Mesenchymal stem cell (in vitro differentiated cells and primary cell): ENCODE measurements around the gene ADAM10.

Source experiments
- DNase-seq: peaks from one replicate; pipeline ENCODE4 v3.0.0-alpha.2; 2013
- H2AFZ ChIP-seq: one replicate; pipeline ENCODE4 v1.6.1; 2013; ENCODE audit warnings: low read depth, mild to moderate bottlenecking, control low read depth, inconsistent platforms, low read length, moderate library complexity
- H2AK5ac ChIP-seq: 2 replicates; pipeline ENCODE4 v1.6.1; 2013; ENCODE audit warnings: low read length, moderate library complexity, mild to moderate bottlenecking, inconsistent platforms; ENCODE audit not compliant: severe bottlenecking
- H2BK120ac ChIP-seq: one replicate; pipeline ENCODE4 v1.6.1; 2013; ENCODE audit warnings: low read depth, mild to moderate bottlenecking, inconsistent platforms, low read length, moderate library complexity
- H2BK12ac ChIP-seq, 2 experiments: one replicate each; pipeline ENCODE4 v1.6.1; 2013; ENCODE audit warnings: inconsistent platforms in 2 of 2, low read length in 2 of 2, mild to moderate bottlenecking in 2 of 2, moderate library complexity in 2 of 2, control low read depth in 1 of 2
- H2BK15ac ChIP-seq: one replicate; pipeline ENCODE4 v1.6.1; 2013; ENCODE audit warnings: mild to moderate bottlenecking, low read depth, inconsistent platforms; ENCODE audit not compliant: poor library complexity, severe bottlenecking
- H2BK5ac ChIP-seq: 2 replicates; pipeline ENCODE4 v1.6.1; 2013; ENCODE audit warnings: low read depth, mild to moderate bottlenecking, low read length, control low read depth, inconsistent platforms; ENCODE audit not compliant: poor library complexity, severe bottlenecking
- H3K14ac ChIP-seq, 2 experiments: one replicate each; pipeline ENCODE4 v1.6.1; 2013; ENCODE audit warnings: inconsistent platforms in 2 of 2, low read length in 2 of 2, control low read depth in 1 of 2, mild to moderate bottlenecking in 1 of 2, moderate library complexity in 1 of 2
- H3K18ac ChIP-seq, 2 experiments: one replicate each; pipeline ENCODE4 v1.6.1; 2013; ENCODE audit warnings: inconsistent platforms in 2 of 2, low read length in 2 of 2, control low read depth in 1 of 2, low read depth in 1 of 2, mild to moderate bottlenecking in 1 of 2
- H3K23ac ChIP-seq, 2 experiments: one replicate each; pipeline ENCODE4 v1.6.1; 2013; ENCODE audit warnings: inconsistent platforms in 2 of 2, low read length in 2 of 2, mild to moderate bottlenecking in 2 of 2, moderate library complexity in 2 of 2, control low read depth in 1 of 2
- H3K27ac ChIP-seq: 2 replicates; pipeline ENCODE4 v1.5.1; 2013; ENCODE audit warnings: mild to moderate bottlenecking, moderate library complexity, low read length, control low read depth, inconsistent platforms; ENCODE audit not compliant: poor library complexity, severe bottlenecking
- H3K27me3 ChIP-seq, 2 experiments: 2 replicates each; pipeline versions ENCODE4 v1.6.1 to v1.7.0; 2013; ENCODE audit warnings: low read length in 2 of 2, mild to moderate bottlenecking in 2 of 2, moderate library complexity in 2 of 2, control low read depth in 1 of 2, inconsistent platforms in 1 of 2; ENCODE audit not compliant: control insufficient read depth in 1 of 2, insufficient read depth in 1 of 2
- H3K36me3 ChIP-seq, 2 experiments: 2 replicates each; pipeline versions ENCODE4 v1.6.1 to v1.7.0; 2013; ENCODE audit warnings: low read length in 2 of 2, control low read depth in 1 of 2, inconsistent platforms in 1 of 2, low read depth in 1 of 2, mild to moderate bottlenecking in 1 of 2; ENCODE audit not compliant: insufficient read depth in 2 of 2, control insufficient read depth in 1 of 2
- H3K4ac ChIP-seq, 2 experiments: one replicate each; pipeline ENCODE4 v1.6.1; 2013; ENCODE audit warnings: inconsistent platforms in 2 of 2, low read length in 2 of 2, mild to moderate bottlenecking in 2 of 2, moderate library complexity in 2 of 2, control low read depth in 1 of 2, low read depth in 1 of 2
- H3K4me1 ChIP-seq: 2 replicates; pipeline ENCODE4 v1.6.1; 2013; ENCODE audit warnings: low read depth, low read length, control low read depth; ENCODE audit not compliant: control insufficient read depth, insufficient read depth
- H3K4me2 ChIP-seq: 2 replicates; pipeline ENCODE4 v1.6.1; 2013; ENCODE audit warnings: low read length, mild to moderate bottlenecking, inconsistent platforms; ENCODE audit not compliant: poor library complexity, severe bottlenecking
- H3K4me3 ChIP-seq, 2 experiments: 2 replicates each; pipeline versions ENCODE4 v1.5.1 to v1.7.0; 2013; ENCODE audit warnings: low read length in 2 of 2, mild to moderate bottlenecking in 2 of 2, control low read depth in 1 of 2, low read depth in 1 of 2; ENCODE audit not compliant: insufficient read depth in 1 of 2
- H3K79me1 ChIP-seq: replicated peaks from 2 replicates; pipeline ENCODE4 v1.6.1; 2013; ENCODE audit warnings: mild to moderate bottlenecking, control low read depth, low read length, inconsistent platforms; ENCODE audit not compliant: poor library complexity, severe bottlenecking
- H3K9ac ChIP-seq: 2 replicates; pipeline ENCODE4 v1.7.0; 2013; ENCODE audit warnings: mild to moderate bottlenecking, low read length, moderate library complexity
- H3K9me3 ChIP-seq: 2 replicates; pipeline ENCODE4 v1.7.0; 2013; ENCODE audit warnings: mild to moderate bottlenecking, low read length; ENCODE audit not compliant: control insufficient read depth
- H4K8ac ChIP-seq: one replicate; pipeline ENCODE4 v1.6.1; 2013; ENCODE audit warnings: inconsistent platforms, mild to moderate bottlenecking, low read length, moderate library complexity
- H4K91ac ChIP-seq: one replicate; pipeline ENCODE4 v1.6.1; 2013; ENCODE audit warnings: mild to moderate bottlenecking, low read length, inconsistent platforms
- WGBS: methylation state at CpG from one replicate; pipeline ENCODE4 v1.1.7; 2013; ENCODE audit warnings: mixed read lengths; 5-methylcytosine and 5-hydroxymethylcytosine counted together

The ADAM10 gene

GRCh38 chr15:58583171-58583908 is 166.2 kb downstream of the ADAM10 start:
- Histone ChIP-seq H3K9ac (no peak overlapping the region), H2AFZ (no peak overlapping the region), H3K36me3 (no peaks in the 10 kb centered on the region), H3K4me3 (no peak overlapping the region), H3K14ac (no peak overlapping the region), H3K23ac (no peak overlapping the region), H2BK120ac (no peak overlapping the region), H2BK5ac (no peak overlapping the region), H3K18ac (no peak overlapping the region), H4K8ac (no peak overlapping the region), H3K27me3 (no peaks in the 10 kb centered on the region), H3K9me3 (peaks cover 12% of the 10 kb centered on the region), H2BK12ac (no peak overlapping the region), H4K91ac (no peak overlapping the region), H3K4ac (no peak overlapping the region), H3K27ac (no peak overlapping the region), H3K4me1 (peaks cover 4% of the 10 kb centered on the region), H2BK15ac (no peak overlapping the region), H3K4me2 (no peak overlapping the region), H3K79me1 (no peaks in the 10 kb centered on the region), H2AK5ac (no peak overlapping the region)
- 90% methylated on average over 1 of the region's 3 CpGs for WGBS
- no peak for DNase-seq

- H3K23ac ChIP-seq: no peak overlapping the region
- H3K9me3 ChIP-seq: peaks cover 12% of the 10 kb centered on the region
- H4K8ac ChIP-seq: no peak overlapping the region
- no peaks in the 10 kb centered on the region for H3K36me3 ChIP-seq
- H2BK5ac ChIP-seq: no peak overlapping the region
- no peak overlapping the region for H3K4me3 ChIP-seq
- H3K4me2 ChIP-seq: no peak overlapping the region
- no peak overlapping the region for H2BK120ac ChIP-seq
- H3K18ac ChIP-seq: no peak overlapping the region
- no peak overlapping the region for H4K91ac ChIP-seq
- H3K27ac ChIP-seq: no peak overlapping the region
- no peak overlapping the region for H2AK5ac ChIP-seq
- peaks cover 4% of the 10 kb centered on the region for H3K4me1 ChIP-seq
- H2BK12ac ChIP-seq: no peak overlapping the region
- WGBS: 100% methylated on average over 3 of the region's 3 CpGs
- no peak overlapping the region for H3K4ac ChIP-seq
- H2BK15ac ChIP-seq: no peak overlapping the region
- H3K14ac ChIP-seq: no peak overlapping the region
- H3K27me3 ChIP-seq: no peaks in the 10 kb centered on the region
- no peak for DNase-seq
- H3K79me1 ChIP-seq: no peaks in the 10 kb centered on the region
- no peak overlapping the region for H3K9ac ChIP-seq
- no peak overlapping the region for H2AFZ ChIP-seq
Observed at GRCh38 chr15:58582160-58582559, 167.3 kb downstream of the ADAM10 start.

GRCh38 chr15:58576657-58577056 is 172.8 kb downstream of the ADAM10 start:
- no peak for DNase-seq
- Histone ChIP-seq H3K18ac (no peak overlapping the region), H2BK12ac (no peak overlapping the region), H3K36me3 (no peaks in the 10 kb centered on the region), H3K4me2 (no peak overlapping the region), H3K14ac (no peak overlapping the region), H2AFZ (no peak overlapping the region), H3K23ac (no peak overlapping the region), H3K9me3 (no peaks in the 10 kb centered on the region), H3K4me1 (no peaks in the 10 kb centered on the region), H2AK5ac (no peak overlapping the region), H3K27me3 (no peaks in the 10 kb centered on the region), H4K8ac (no peak overlapping the region), H3K4ac (no peak overlapping the region), H3K4me3 (no peak overlapping the region), H4K91ac (no peak overlapping the region), H2BK15ac (no peak overlapping the region), H2BK5ac (no peak overlapping the region), H3K9ac (no peak overlapping the region), H3K27ac (no peak overlapping the region), H3K79me1 (no peaks in the 10 kb centered on the region), H2BK120ac (no peak overlapping the region)

GRCh38 chr15:58575045-58575786 is 174.3 kb downstream of the ADAM10 start:
- Histone ChIP-seq H2AK5ac (no peak overlapping the region), H3K23ac (no peak overlapping the region), H3K4me2 (no peak overlapping the region), H2BK120ac (no peak overlapping the region), H3K27me3 (no peaks in the 10 kb centered on the region), H3K4me3 (no peak overlapping the region), H3K9me3 (no peaks in the 10 kb centered on the region), H3K27ac (no peak overlapping the region), H3K79me1 (no peaks in the 10 kb centered on the region), H3K9ac (no peak overlapping the region), H2BK5ac (no peak overlapping the region), H3K14ac (no peak overlapping the region), H3K18ac (no peak overlapping the region), H3K4me1 (no peaks in the 10 kb centered on the region), H2AFZ (no peak overlapping the region), H2BK12ac (no peak overlapping the region), H4K8ac (no peak overlapping the region), H2BK15ac (no peak overlapping the region), H3K4ac (no peak overlapping the region), H3K36me3 (no peaks in the 10 kb centered on the region), H4K91ac (no peak overlapping the region)
- WGBS: 89% methylated on average over 12 of the region's 14 CpGs
- no peak for DNase-seq
